Measurements from ENCODE around the gene PWWP2A. TPM values are rescaled to one million over a fixed set of nuclear protein-coding genes. Genes with fewer than 3 reads are reported as not detected.

Gene PWWP2A
- 10.6 to 12.8 TPM (median 11.2 TPM) in 5 replicates for total RNA-seq (2022; extraction: Qiagen RNA extraction; ENCODE audit: low read depth)

GRCh38 chr5:160119142-160119904 lies at the start of gene PWWP2A:
Gene PWWP2A (minus strand): TSS chr5:160119450. CDS start chr5:160119388, 62 bp downstream.

Other genes starting within 250 kb of the PWWP2A start
- 7.5 to 10.2 TPM (median 9.9 TPM) in 5 replicates for gene ADRA1B, start 203.0 kb downstream of the PWWP2A start, total RNA-seq (2022; extraction: Qiagen RNA extraction; ENCODE audit: low read depth)
- gene TTC1, start 110.3 kb downstream of the PWWP2A start, total RNA-seq (2022; extraction: Qiagen RNA extraction; ENCODE audit: low read depth) = 66.2 to 78.4 TPM (median 67.0 TPM) in 5 replicates
- 0.79 to 1.7 TPM (median 0.92 TPM) in 5 replicates for gene FABP6, start 110.1 kb upstream of the PWWP2A start, total RNA-seq (2022; extraction: Qiagen RNA extraction; ENCODE audit: low read depth)
- gene CCNJL, start 193.1 kb upstream of the PWWP2A start, total RNA-seq (2022; extraction: Qiagen RNA extraction; ENCODE audit: low read depth) = 10.9 to 14.1 TPM (median 12.9 TPM) in 5 replicates